GM21381 (cell line): Measurements from ENCODE around the gene TFF1.

Experiments
- ATAC-seq: cut with Tn5 transposase; IDR thresholded peaks from one replicate; pipeline ENCODE4 v1.9.1; 2021; ENCODE audit warnings: mild to moderate bottlenecking, moderate library complexity; ENCODE audit not compliant: unreplicated experiment

The TFF1 gene

DNA sequence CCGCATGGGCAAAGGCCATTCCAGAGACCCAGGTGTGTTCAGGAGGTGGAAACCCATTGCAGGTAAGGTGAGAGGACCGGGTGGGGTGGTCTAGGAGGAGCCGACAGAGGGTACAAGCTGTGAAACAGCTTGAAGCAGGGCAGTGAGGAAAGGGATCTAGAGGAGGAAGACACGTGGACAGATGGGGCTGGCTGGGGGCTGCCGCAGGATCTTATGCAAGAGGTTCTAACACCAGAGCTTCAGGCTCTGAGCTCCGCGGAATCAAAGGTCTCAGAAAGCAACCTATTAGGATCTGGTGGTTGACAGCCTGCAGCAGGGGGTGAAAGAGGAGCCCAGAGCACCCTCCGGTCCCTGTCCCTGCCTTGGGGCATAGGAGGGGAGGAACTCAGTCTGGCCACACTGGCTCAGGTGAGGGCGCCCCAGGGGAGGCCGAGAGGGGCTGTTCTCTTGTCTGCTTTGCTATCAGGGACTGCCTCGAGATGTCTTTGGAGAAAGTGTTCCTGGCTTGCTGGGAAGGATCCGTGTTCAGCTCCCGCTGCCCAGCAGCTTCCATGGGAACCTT, 1.9 kb downstream of the TFF1 start:
- ATAC-seq = no peak

GRCh38 chr21:42363312-42363711, 3.0 kb downstream of the TFF1 start:
- ATAC-seq = no peak

GRCh38 chr21:42362700-42363099, 3.6 kb downstream of the TFF1 start:
- no peak for ATAC-seq

DNA sequence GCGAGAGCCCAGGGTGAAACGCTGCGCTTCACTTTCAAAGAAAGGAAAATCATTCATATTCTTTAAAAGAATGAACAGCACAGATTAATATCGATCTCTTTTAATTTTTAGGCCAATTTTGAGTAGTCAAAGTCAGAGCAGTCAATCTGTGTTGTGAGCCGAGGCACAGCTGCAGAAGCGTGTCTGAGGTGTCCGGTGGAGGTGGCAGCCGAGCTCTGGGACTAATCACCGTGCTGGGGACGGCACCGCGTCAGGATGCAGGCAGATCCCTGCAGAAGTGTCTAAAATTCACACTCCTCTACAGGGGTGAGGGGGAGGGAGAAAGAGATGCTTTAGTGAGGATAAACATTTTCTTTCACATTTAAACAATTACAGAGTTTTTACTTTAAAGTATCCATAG, 4.1 kb downstream of the TFF1 start:
- no peak for ATAC-seq

DNA sequence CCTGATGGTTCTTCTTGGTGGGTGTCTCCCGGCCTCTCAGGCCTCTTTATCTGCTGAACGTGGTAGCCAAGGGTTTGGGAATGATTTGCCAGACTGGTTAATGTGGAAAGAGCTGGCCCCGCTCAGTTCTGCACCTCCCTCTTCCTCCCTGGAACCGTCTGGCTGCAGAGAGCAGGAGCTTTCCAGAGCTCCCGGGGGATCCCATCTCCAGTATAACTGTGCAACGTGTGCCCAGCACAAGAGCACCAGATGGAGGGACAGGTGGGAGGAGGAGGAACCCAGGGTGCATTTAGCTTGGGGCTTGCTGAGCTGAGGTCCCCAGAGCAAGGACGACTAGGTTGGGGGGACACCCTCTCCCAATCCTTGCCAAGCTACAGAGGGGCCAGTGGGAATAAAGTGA, 5.0 kb downstream of the TFF1 start:
- no peak for ATAC-seq

DNA sequence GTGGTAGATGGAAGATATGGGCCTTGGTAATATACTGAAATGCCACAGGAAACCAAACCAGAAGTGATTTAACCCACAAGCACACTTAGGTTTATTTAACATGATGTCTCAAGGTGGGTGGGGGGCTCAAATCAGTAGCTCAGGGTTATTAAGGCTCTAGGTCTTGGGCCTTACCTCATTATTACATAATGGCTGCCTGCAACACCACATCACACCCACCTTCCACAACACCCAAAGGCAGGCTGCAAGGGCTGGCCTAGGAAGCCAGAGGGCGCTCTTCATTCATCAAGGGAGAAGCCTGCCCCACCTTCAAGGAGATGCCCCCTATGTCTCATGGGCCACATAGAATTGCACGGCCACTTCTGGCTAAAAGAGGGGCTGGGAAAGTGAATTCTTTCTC, 6.0 kb downstream of the TFF1 start:
- ATAC-seq = no peak

DNA sequence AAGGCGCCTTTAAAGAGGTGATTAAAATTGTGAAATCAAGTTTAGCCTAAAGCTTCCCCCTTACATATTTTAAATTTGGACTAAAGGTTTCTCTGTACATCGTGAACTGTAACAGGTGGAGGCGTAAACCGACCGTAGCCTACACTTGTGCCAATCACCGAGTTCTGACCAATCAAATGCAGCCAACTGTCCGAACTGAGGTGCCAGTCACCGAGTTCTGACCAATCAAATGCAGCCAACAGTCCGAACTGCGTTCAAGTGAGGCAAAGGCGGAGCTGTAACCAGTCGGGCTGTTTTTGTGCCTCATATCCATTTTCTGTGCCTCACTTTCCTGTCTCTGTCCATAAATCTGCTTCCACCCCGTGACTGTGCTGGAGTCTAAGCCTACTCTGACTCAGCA, 7.4 kb downstream of the TFF1 start:
- ATAC-seq = no peak

GRCh38 chr21:42358261-42358660, 8.1 kb downstream of the TFF1 start:
- ATAC-seq = no peak

GRCh38 chr21:42357307-42357706, 9.0 kb downstream of the TFF1 start:
- no peak for ATAC-seq

- ATAC-seq = no peak
Observed at GRCh38 chr21:42356650-42357049, 9.7 kb downstream of the TFF1 start.

DNA sequence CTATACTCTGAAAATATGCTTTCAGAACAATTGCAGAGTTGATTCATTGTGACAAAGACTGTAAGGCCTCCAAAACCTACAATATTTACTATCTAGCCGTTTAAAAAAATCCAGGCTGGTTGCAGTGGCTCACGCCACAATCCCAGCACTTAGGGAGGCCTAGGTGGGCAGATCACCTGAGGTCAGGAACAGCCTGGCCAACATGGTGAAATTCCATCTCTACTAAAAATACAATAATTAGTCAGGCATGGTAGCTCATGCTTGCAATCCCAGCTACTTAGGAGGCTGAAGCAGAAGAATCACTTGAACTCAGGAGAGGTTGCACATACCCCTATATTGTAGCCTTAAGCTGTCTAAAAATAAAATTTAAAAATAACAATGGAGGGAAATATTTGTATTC, 10.3 kb downstream of the TFF1 start:
- no peak for ATAC-seq

DNA sequence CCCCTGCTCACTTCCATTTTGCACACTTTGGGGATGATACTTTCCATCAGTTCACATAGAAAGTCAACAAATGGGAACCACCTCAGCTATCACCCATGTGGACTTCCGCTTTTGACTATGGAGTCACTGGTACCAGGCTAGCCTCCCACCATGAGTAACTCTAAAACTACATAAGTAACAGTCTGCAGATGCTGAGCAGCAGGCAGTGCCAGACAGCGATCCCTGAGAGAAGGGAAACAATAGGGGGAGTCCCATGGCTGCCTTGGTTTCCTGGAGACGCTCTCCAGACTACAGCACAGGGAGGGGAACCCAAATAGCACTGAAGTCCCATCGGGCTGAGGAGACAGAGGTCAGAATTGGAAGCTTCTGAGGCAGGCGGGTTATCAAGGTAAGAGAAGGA, 12.7 kb downstream of the TFF1 start:
- no peak for ATAC-seq

- no peak for ATAC-seq
Observed at GRCh38 chr21:42352441-42353095, 13.8 kb downstream of the TFF1 start.

GRCh38 chr21:42351626-42352440, 14.5 kb downstream of the TFF1 start:
- no peak for ATAC-seq

DNA sequence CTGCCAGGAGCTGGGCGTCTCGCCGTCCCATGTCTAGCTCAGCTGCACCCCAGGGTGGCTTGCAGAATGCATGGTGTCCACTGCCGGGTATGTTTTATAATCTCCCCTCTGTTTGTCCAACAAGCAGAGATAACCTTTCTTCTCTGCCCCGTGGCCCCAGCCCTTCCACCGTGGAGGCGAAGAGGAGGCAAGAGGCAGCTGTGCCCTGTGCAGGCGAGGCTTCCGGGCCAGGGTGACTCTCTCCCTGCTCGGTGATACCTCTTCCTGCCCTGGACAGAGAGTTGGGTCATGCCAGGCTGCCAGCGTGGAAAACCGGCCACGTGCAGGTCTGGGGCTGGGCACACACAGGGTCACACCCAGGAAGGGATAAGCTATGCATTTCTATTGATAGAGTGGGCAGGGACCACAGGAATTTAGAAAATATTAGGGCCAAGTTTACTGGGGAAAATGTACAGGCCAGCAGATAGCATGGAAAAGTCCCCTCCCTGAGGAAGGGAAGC, 15.4 kb downstream of the TFF1 start, which contains the start of gene TFF2:
Gene TFF2 (minus strand): TSS at position 68 of the 500 bp plus-strand sequence. CDS start 37 bp downstream, at position 31.
- no peak for ATAC-seq

DNA sequence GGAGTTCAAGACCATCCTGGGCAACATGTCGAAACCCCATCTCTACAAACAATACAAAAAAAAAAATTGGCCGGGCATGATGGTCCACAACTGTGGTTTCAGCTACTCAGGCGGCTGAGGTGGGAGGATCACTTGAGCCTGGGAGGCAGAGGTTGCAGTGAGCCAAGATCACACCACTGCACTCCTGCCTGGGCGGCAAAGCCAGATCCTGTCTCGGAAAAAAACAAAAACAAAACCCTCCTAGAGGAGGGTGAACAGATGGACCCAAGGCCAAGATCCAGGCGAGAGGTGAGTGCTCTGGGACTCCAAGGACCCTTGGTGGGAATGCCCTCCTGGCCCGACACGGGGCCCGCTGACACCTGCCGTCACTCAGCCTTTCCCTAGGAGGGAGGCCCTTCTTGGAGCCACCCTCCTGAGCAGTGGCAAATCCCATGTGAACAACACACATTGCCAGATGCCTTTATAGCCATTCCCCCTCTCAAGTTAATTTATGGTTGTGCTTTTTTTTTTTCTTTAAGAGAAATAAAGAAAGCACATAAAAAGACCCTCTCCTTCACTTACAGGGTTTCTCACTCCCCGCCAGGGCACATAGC, 15.9 kb downstream of the TFF1 start:
- ATAC-seq = no peak

DNA sequence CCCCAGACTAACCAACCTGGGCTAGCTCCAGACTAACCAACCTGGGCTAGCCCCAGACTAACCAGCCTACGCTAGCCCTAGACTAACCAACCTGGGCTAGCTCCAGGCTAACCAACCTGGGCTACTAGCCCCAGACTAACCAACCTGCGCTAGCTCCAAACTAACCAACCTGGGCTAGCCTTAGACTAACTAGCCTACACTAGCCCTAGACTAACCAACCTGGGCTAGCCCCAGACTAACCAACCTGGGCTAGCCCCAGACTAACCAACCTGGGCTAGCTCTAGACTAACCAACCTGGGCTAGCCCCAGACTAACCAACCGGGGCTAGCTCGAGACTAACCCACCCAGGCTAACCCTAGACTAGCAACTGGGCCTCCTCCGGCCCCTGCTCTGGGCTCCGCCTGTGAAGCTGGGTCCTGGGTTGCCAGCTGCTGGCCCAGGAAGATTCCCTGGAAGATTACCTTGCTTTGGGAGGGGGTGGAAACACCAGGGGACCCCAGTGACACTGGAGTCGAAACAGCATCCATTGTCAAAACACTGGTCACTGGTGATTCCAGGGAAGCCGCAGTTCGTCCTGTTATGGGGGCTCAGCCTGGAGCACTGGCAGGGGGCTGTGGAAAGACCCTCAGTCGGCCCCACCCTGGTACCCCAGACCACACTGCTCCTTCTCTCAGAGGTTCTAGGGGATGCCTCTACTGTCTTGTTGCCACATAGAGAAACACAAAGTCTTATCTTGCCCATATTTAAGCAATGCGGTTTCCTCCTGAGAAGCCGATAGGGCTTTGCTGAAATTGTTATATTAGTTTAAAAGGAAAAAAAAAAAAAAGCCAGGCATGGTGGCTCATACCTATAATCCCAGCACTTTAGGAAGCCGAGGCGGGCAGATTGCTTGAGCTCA, 16.7 kb downstream of the TFF1 start:
- ATAC-seq = no peak

GRCh38 chr21:42348762-42349161, 17.6 kb downstream of the TFF1 start:
- ATAC-seq = no peak

GRCh38 chr21:42347601-42348327, 18.6 kb downstream of the TFF1 start:
- no peak for ATAC-seq
